Fibroblast of the aortic adventitia (primary cell): ENCODE results near the gene GPRC6A. TPM values are rescaled to one million over a fixed set of nuclear protein-coding genes. Genes with fewer than 3 reads are reported as not detected.
A peak's percentile ranks its signal among the peaks of the same experiment; 100 is the strongest.

Experiments used
- DNase-seq: peaks from one replicate; pipeline ENCODE4 v3.0.0-alpha.2; 2010; ENCODE audit warnings: low read depth
- H3K4me3 ChIP-seq: 2 replicates; pipeline ENCODE4 v1.5.1; 2011; ENCODE audit warnings: low read depth, mild to moderate bottlenecking, control low read depth, low read length, moderate library complexity
- CTCF ChIP-seq: IDR thresholded peaks from 2 replicates; pipeline ENCODE4 v1.5.1; 2011; ENCODE audit warnings: mild to moderate bottlenecking, low read length, control low read depth, inconsistent platforms; ENCODE audit not compliant: insufficient read depth
- total RNA-seq: library from RNA; depleted of rRNA; stranded (reverse); fragments of >200 nt; gene quantifications from 2 replicates; pipeline ENCODE4 v1.2.3, GENCODE V29; 2012; ENCODE audit warnings: low replicate concordance

GPRC6A gene
- total RNA-seq, 1 donor: not detected

DNA sequence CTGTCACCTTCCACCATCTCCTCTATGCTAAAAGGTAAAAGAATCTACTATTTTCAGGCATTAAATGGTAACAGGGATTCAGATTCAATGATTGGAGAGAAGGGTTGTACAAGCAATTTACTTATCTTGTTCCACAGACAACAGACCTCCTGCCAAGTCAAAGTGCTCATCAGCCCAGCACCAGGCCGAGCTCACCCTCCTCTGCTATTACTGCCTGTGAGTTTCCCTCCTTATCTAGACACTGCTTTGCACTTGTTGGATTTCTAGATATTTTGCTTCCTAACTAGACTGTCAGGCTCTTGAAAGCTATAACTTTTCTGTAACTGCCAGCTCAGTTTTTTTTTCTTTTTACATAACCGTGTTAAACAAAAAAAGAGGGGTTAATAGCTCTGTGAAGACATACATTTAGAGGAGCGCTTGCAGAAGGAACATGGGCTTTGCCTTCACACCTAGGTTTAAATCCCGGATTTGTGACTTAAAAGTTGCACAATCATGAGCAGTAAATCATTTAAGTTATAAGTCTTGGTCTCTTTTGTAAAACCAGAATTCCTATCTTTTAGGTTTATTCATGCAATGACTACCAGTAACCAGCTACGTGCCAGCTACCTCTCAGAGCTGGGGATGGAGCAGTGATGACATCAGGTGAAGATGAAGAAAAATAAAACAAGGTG lies 62.2 kb downstream of the GPRC6A start:
- no peak overlapping the region for H3K4me3 ChIP-seq
- no peak for DNase-seq
- TF ChIP-seq CTCF: no peak

DNA sequence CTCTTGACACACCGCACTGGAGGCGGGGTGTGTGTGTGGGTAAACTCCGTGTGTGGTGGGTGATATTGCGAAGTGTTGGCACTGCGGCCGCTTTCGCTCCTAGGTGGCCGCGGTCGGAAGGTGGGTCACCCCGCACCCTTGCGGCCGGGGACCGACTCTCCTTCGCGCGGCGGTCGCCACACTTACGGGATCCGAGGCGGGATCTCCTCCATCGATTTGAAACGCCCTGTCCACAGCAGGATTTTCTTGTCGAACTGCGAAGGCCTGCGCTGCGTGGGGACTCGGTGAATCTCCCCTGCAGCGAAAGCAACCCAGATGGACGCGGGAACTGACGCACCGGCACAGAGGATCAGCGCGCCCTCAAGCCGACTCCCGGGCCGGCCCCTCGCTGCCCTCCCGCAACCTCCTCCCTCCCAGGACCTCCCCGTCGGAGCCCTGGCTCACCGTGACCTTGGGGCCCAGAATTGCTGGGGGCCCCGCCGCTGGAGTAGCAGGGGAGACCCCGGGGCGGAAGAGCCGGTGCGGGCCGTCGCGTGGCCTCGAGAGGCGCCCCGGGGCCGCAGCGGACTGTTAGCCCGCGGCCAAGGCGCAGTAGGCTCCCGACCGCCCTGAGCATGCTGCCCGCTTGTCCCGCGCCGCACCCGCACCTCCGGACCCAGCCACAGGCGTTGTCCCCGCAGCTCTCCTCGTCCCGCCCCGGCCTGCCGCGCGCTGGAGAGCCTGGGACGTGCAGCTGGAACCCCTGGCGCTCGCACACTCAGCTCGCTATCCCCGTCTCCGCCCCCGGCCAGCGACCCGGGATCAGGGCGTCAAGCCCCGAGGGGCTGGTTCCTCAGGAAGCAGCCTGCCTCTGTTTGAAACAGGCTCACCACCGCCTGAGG lies 63.7 kb downstream of the GPRC6A start, which contains the start of gene FAM162B:
TSS of gene FAM162B (minus strand) at position 759 of the 881 bp plus-strand sequence. CDS start at position 616, 143 bp downstream.
- DNase-seq: no peak
- H3K4me3 ChIP-seq: peak within 1 kb of the TSS; percentile 54
- no peak for TF ChIP-seq CTCF

GRCh38 chr6:116764629-116764960 lies 64.3 kb downstream of the GPRC6A start:
- DNase-seq: no peak
- peak overlapping the region; percentile 54 for H3K4me3 ChIP-seq
- no peak for TF ChIP-seq CTCF

GRCh38 chr6:116763906-116764628 lies 64.8 kb downstream of the GPRC6A start:
- no peak for DNase-seq
- TF ChIP-seq CTCF: no peak
- H3K4me3 ChIP-seq: no peak overlapping the region

GRCh38 chr6:116763048-116763447 lies 65.8 kb downstream of the GPRC6A start:
- TF ChIP-seq CTCF: no peak
- H3K4me3 ChIP-seq: no peak overlapping the region
- DNase-seq: no peak

GRCh38 chr6:116762235-116762634 lies 66.6 kb downstream of the GPRC6A start:
- no peak for DNase-seq
- no peak overlapping the region for H3K4me3 ChIP-seq
- TF ChIP-seq CTCF: no peak
